Measurements from ENCODE around the gene PRKG1.

GRCh38 chr10:52027055-52027705 lies 952.9 kb downstream of the PRKG1 start:
- TF ChIP-seq CTCF (IDR thresholded peaks at IDR 0.05; ENCODE audit: low read depth, low read length, poor library complexity, severe bottlenecking), result no peak
- TF ChIP-seq EZH2phosphoT487 (IDR thresholded peaks at IDR 0.05; ENCODE audit: borderline replicate concordance, low read length), result no peak
